ENCODE results near the gene MAT1A. TPM values are rescaled to one million over a fixed set of nuclear protein-coding genes. Genes with fewer than 3 reads are reported as not detected.
"Not testable (repeated sequence)": the region's sequence is repeated elsewhere in the genome, so short reads cannot be mapped to it uniquely, and the experiment has no call there.

MAT1A gene
- total RNA-seq, 1 donor from 2014 or later = not detected

DNA sequence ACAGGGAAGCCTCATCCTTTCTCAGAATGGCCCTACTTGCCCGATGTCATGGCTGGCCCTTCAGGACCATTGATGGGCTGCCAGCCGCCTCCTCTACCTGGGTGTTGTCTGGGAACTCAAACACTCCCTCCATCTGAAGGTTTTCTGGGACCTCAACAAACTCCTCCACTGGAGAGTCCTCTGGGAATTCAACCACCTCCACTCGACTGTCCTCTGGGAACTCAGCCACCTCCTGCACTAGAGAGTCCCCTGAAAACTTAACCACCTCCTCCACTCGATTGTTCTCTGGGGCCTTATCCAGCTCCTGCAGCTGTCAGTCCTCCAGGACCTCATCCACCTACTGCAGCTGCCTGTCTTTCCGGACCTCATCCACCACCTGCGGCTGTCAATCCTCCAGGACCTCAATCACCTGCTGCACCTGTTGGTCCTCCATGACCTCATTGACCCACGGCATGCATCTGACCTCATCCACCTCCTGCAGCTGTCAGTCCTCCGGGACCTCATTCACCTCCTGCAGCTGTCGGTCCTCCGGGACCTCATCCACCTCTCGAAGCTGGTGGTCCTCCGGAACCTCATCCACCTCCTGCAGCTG lies 37.1 kb downstream of the MAT1A start:
- Mint-ChIP-seq H3K4me1 (ENCODE audit: low read depth, unreplicated experiment) (peaks cover 2% of the 10 kb centered on the region), H3K9me3 (ENCODE audit: unreplicated experiment) (peaks cover 3% of the 10 kb centered on the region), H3K27ac (ENCODE audit: unreplicated experiment) (no peak overlapping the region)

DNA sequence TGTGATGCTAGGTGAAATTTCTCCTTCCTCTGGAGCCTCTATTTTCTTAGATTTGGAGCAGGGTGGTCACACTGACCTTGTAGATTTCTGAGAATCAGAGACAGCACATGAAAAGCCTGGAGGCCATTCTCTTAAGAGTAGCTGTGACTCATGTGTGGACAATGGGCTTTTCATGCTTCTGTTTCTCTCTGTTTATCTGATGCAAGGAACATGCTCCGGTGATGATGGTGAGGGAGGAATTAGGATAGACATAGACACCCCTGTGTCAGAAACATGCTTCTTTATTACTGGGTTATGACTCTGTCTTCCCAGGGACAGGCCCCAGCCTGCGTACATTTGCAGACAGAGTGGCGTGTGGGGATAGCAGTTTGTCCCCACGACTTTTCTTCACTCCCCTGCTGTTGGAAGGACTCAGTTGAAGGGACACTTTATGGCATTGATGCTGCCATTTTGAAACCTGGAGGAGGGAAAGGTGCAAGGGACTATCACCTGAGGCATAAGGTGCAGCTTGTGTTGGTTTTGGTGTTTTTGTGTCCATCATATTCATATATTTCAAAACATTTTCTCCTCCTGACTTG lies 37.7 kb downstream of the MAT1A start:
- not testable (repeated sequence) for H3K27ac Mint-ChIP-seq (ENCODE audit: unreplicated experiment); H3K36me3 Mint-ChIP-seq (ENCODE audit: unreplicated experiment); H3K4me1 Mint-ChIP-seq (ENCODE audit: low read depth, unreplicated experiment); H3K9me3 Mint-ChIP-seq (ENCODE audit: unreplicated experiment); H3K27me3 Mint-ChIP-seq (ENCODE audit: unreplicated experiment); H3K4me3 Mint-ChIP-seq (ENCODE audit: unreplicated experiment); DNase-seq

More for the DNA sequence above, 37.1 kb downstream of the MAT1A start:
- Mint-ChIP-seq H3K27me3 (ENCODE audit: unreplicated experiment) (peaks cover 1% of the 10 kb centered on the region), H3K4me3 (ENCODE audit: unreplicated experiment) (no peak overlapping the region), H3K36me3 (ENCODE audit: unreplicated experiment) (peaks cover 7% of the 10 kb centered on the region)
- TF ChIP-seq, protein P1, sequence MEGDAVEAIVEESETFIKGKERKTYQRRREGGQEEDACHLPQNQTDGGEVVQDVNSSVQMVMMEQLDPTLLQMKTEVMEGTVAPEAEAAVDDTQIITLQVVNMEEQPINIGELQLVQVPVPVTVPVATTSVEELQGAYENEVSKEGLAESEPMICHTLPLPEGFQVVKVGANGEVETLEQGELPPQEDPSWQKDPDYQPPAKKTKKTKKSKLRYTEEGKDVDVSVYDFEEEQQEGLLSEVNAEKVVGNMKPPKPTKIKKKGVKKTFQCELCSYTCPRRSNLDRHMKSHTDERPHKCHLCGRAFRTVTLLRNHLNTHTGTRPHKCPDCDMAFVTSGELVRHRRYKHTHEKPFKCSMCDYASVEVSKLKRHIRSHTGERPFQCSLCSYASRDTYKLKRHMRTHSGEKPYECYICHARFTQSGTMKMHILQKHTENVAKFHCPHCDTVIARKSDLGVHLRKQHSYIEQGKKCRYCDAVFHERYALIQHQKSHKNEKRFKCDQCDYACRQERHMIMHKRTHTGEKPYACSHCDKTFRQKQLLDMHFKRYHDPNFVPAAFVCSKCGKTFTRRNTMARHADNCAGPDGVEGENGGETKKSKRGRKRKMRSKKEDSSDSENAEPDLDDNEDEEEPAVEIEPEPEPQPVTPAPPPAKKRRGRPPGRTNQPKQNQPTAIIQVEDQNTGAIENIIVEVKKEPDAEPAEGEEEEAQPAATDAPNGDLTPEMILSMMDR (IDR thresholded peaks at IDR 0.05; ENCODE audit: partially characterized antibody, unreplicated experiment) = no peak
- no peak for DNase-seq

DNA sequence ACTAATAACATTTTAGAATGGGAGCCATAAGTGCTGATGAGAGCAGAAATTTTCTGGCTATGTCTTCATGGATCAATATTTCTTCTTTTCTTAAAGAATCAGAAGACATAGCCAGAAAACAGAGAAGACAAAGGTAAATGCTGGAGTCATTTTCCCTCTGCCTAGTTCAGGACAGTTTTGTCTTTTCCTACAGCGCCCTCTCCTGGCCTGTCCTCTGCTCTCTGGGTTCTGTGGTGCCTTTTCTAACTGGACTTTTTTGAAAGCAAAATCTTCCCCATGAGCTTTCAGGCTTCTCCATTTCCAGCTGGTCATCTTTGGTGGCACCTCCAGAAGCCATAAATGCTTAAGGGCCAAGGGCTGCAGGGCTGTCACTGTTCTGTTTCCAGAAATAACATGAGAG lies 39.1 kb downstream of the MAT1A start:
- H3K4me3 Mint-ChIP-seq (ENCODE audit: unreplicated experiment); H3K36me3 Mint-ChIP-seq (ENCODE audit: unreplicated experiment); H3K9me3 Mint-ChIP-seq (ENCODE audit: unreplicated experiment); H3K4me1 Mint-ChIP-seq (ENCODE audit: low read depth, unreplicated experiment); H3K27ac Mint-ChIP-seq (ENCODE audit: unreplicated experiment); DNase-seq; H3K27me3 Mint-ChIP-seq (ENCODE audit: unreplicated experiment): not testable (repeated sequence)

DNA sequence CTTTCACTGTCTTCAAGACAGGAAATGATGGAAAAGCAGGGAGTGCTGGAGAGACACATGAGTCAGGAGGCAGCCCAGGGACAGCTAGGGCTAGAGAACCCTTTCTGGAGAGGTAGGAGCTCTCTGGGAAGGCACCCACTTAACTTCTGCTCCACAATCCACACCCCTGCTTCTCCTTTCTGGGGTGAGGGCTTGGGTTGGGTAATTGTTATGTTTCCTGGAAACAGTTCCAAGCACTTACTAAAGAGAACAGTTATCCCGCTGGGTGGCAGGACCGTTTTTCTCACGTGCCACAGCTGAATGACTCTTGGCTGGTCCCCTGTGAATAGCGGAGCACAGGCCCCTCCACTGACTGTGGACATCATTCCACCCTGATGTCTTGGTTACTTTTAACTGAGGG lies 39.6 kb downstream of the MAT1A start:
- not testable (repeated sequence) for DNase-seq; H3K27ac Mint-ChIP-seq (ENCODE audit: unreplicated experiment); H3K4me1 Mint-ChIP-seq (ENCODE audit: low read depth, unreplicated experiment); H3K36me3 Mint-ChIP-seq (ENCODE audit: unreplicated experiment); H3K9me3 Mint-ChIP-seq (ENCODE audit: unreplicated experiment); H3K4me3 Mint-ChIP-seq (ENCODE audit: unreplicated experiment); H3K27me3 Mint-ChIP-seq (ENCODE audit: unreplicated experiment)

DNA sequence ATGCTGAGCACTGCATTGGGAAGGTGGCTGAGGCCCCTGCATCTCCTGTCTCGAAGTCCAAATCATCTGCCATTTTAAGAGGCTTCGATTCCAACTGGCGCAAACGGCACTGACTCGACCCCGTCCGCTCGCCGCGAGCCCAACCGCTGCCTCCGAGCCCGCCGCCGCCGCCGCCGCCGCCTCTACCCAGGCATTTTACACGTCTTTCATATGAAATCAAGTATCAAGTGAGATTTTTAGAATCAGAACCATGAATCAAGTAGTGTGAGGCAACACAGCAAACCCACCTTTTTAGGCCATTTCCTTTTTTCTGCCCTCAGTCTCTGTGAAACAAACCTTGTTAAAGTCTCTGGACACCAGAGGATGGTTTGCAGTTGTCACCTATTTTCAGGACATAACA lies 41.8 kb downstream of the MAT1A start:
- not testable (repeated sequence) for H3K36me3 Mint-ChIP-seq (ENCODE audit: unreplicated experiment); H3K9me3 Mint-ChIP-seq (ENCODE audit: unreplicated experiment); H3K27me3 Mint-ChIP-seq (ENCODE audit: unreplicated experiment); H3K27ac Mint-ChIP-seq (ENCODE audit: unreplicated experiment); DNase-seq; H3K4me3 Mint-ChIP-seq (ENCODE audit: unreplicated experiment); H3K4me1 Mint-ChIP-seq (ENCODE audit: low read depth, unreplicated experiment)

DNA sequence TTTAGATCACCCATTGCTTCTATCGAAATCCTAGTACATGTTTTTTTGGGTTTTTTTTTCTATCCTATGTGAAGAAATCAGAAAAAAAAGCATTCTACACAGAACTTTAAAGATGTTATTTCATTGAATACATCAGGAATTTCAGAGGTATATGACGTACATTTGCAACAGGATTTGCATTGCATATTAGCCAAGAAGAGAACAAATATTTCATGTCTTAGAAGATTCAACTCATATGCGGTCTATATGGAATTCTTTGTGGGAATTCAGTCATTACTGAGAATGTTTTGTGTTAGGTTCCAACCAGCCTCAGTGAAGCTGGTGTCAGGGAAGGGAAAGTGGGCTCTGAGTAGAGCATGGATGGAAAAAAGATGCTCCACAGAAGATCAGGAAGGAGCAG lies 45.1 kb downstream of the MAT1A start:
- H3K36me3 Mint-ChIP-seq (ENCODE audit: unreplicated experiment); H3K4me3 Mint-ChIP-seq (ENCODE audit: unreplicated experiment); H3K27me3 Mint-ChIP-seq (ENCODE audit: unreplicated experiment); H3K9me3 Mint-ChIP-seq (ENCODE audit: unreplicated experiment); H3K4me1 Mint-ChIP-seq (ENCODE audit: low read depth, unreplicated experiment); DNase-seq; H3K27ac Mint-ChIP-seq (ENCODE audit: unreplicated experiment): not testable (repeated sequence)

DNA sequence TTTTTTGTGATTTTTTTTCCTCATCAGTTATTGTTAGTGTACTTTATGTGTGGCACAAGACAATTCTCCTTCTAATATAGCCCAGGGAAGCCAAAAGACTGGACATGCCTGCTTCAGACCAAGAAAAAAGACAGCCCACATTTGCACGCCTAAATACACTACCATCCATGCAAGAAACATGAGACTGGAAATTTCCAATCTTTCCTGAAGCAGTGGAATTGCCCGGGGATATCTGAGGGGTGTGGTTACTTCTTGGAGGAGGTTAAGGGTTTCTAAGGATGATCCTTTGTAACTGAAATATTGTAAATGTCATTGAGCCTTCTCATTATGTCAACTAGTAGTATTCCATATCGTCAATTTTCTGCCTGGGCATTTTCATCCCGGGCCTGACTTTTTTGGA lies 47.1 kb downstream of the MAT1A start:
- not testable (repeated sequence) for H3K36me3 Mint-ChIP-seq (ENCODE audit: unreplicated experiment); DNase-seq; H3K4me1 Mint-ChIP-seq (ENCODE audit: low read depth, unreplicated experiment); H3K27me3 Mint-ChIP-seq (ENCODE audit: unreplicated experiment); H3K27ac Mint-ChIP-seq (ENCODE audit: unreplicated experiment); H3K9me3 Mint-ChIP-seq (ENCODE audit: unreplicated experiment); H3K4me3 Mint-ChIP-seq (ENCODE audit: unreplicated experiment)

DNA sequence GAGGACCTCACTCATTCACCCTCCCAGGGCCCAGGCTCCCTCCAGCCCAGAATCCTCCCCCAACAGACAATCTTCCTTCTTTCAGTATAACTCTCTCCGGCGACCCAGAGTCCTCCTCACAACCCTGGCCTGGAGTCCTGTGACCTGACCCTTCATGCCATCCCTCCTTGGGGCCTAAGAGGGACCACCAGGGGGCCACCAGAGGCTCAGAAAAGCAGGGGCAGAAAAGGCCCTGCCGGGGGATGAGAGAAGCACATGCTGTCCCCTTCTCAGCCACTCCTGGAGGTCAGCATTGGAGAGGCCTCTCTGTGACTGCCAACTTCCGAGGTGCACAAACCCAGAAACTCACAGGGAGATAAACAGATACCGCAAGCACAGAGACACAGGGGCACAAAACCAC lies 53.0 kb downstream of the MAT1A start:
- H3K27ac Mint-ChIP-seq (ENCODE audit: unreplicated experiment); H3K4me1 Mint-ChIP-seq (ENCODE audit: low read depth, unreplicated experiment); DNase-seq; H3K4me3 Mint-ChIP-seq (ENCODE audit: unreplicated experiment); H3K36me3 Mint-ChIP-seq (ENCODE audit: unreplicated experiment); H3K9me3 Mint-ChIP-seq (ENCODE audit: unreplicated experiment); H3K27me3 Mint-ChIP-seq (ENCODE audit: unreplicated experiment): not testable (repeated sequence)

DNA sequence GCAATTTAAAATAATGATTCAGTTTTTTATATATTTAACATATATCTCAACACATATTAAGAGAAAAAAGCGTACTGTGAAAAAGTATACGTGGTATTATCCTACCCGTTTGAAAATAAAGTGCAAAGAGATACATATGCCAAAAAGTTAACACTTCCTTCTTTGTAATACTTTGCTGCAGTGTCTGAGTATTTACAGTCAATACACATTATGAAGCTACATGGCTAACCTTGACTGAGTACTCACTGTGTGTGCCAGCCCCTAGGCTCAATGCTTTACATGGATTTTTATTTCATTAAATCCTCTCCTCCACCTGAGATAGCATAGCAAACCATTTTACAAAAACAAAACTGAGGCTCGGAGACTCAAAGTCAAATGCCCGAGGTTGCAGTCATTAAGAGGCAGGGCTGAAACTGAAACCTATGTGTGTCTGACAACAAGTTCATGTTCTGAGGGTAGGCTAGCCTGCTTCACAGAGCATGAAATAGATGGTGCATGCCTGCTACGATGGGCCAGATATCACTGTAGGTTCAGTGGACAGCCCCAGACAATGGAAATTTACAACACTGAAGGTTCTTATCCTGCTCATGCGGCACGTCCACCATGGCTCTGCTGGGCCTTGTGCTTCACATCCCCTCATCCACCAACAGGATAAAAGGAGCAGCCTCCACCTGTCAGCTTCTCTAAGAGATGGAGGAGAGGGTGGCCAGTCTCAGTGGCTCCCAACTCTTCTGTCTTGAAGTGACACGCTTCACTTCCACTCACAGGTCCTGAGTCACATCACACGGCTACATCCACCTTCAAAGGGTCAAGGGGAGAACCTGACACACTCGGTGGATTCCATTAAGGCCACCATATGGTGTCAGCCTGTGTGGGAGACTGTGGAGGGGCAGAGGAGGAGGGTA lies 54.9 kb downstream of the MAT1A start:
- not testable (repeated sequence) for H3K4me3 Mint-ChIP-seq (ENCODE audit: unreplicated experiment); H3K4me1 Mint-ChIP-seq (ENCODE audit: low read depth, unreplicated experiment); DNase-seq; H3K9me3 Mint-ChIP-seq (ENCODE audit: unreplicated experiment); H3K27me3 Mint-ChIP-seq (ENCODE audit: unreplicated experiment); H3K36me3 Mint-ChIP-seq (ENCODE audit: unreplicated experiment); H3K27ac Mint-ChIP-seq (ENCODE audit: unreplicated experiment)

DNA sequence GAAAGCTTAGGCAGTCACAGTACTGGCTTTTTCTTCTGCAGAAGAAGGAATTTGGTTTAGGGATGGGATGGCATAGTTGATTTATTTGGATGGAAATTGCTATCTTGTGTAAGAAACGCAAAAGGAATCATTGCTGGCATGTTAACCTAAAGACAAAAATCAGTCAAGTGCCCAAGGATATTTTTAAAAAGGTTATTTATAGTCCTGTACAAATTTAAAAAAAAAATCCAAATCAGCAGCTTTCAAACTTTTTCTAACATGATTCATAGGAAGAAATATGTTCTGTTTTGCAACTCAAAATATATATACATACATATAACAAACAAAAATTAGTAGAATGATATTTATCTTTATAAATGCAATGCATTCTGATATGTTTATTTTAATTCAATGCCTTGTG lies 55.6 kb downstream of the MAT1A start:
- H3K36me3 Mint-ChIP-seq (ENCODE audit: unreplicated experiment); H3K4me3 Mint-ChIP-seq (ENCODE audit: unreplicated experiment); H3K27me3 Mint-ChIP-seq (ENCODE audit: unreplicated experiment); DNase-seq; H3K27ac Mint-ChIP-seq (ENCODE audit: unreplicated experiment); H3K4me1 Mint-ChIP-seq (ENCODE audit: low read depth, unreplicated experiment); H3K9me3 Mint-ChIP-seq (ENCODE audit: unreplicated experiment): not testable (repeated sequence)

DNA sequence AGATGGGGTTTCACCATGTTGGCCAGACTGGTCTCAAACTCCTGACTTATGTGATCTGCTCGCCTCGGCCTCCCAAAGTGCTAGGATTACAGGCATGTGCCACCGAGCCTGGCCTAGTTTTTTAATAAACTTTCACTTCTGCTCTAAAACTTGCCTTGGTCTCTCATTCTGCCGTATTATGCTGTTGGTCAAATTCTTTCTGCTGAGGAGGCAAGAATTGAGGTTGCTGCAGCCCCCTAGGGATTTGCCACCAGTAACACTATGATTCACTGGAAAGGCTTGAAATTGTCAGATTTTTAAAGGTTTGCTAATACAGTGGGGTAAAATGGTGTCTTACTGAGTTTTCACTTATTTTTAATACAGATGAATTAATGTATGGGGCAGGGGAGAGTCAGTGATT lies 62.7 kb downstream of the MAT1A start:
- not testable (repeated sequence) for H3K9me3 Mint-ChIP-seq (ENCODE audit: unreplicated experiment); H3K36me3 Mint-ChIP-seq (ENCODE audit: unreplicated experiment); H3K27me3 Mint-ChIP-seq (ENCODE audit: unreplicated experiment); H3K4me3 Mint-ChIP-seq (ENCODE audit: unreplicated experiment); DNase-seq; H3K4me1 Mint-ChIP-seq (ENCODE audit: low read depth, unreplicated experiment); H3K27ac Mint-ChIP-seq (ENCODE audit: unreplicated experiment)

Data from glutamatergic neuron (in vitro differentiated cells).